SIG-M5 (cell line): Measurements from ENCODE around the gene SYNE3.

ENCODE experiments used
- DNase-seq: peaks from one replicate; lab custom pipeline; 2025; lab: John Stamatoyannopoulos, UW

The SYNE3 gene

GRCh38 chr14:95489214-95490137, 27.0 kb downstream of the SYNE3 start:
- no peak for DNase-seq

- DNase-seq = no peak
Observed at GRCh38 chr14:95488376-95489213, 27.9 kb downstream of the SYNE3 start.

- DNase-seq = no peak
Observed at GRCh38 chr14:95487669-95488084, 28.8 kb downstream of the SYNE3 start.

GRCh38 chr14:95486875-95487668, 29.4 kb downstream of the SYNE3 start:
- no peak for DNase-seq

- DNase-seq = no peak
Observed at GRCh38 chr14:95485222-95485819, 31.1 kb downstream of the SYNE3 start.

- no peak for DNase-seq
Observed at GRCh38 chr14:95484296-95484695, 32.2 kb downstream of the SYNE3 start.

- DNase-seq = no peak
Observed at GRCh38 chr14:95483309-95484165, 32.9 kb downstream of the SYNE3 start.

- DNase-seq = no peak
Observed at GRCh38 chr14:95482627-95483308, 33.7 kb downstream of the SYNE3 start.

GRCh38 chr14:95481391-95482022, 34.9 kb downstream of the SYNE3 start:
- no peak for DNase-seq

GRCh38 chr14:95480887-95481226, 35.6 kb downstream of the SYNE3 start:
- DNase-seq = no peak

- no peak for DNase-seq
Observed at GRCh38 chr14:95480109-95480886, 36.2 kb downstream of the SYNE3 start.

GRCh38 chr14:95479494-95479893, 37.0 kb downstream of the SYNE3 start:
- DNase-seq = no peak

GRCh38 chr14:95478818-95479217, 37.6 kb downstream of the SYNE3 start:
- no peak for DNase-seq

- DNase-seq = no peak
Observed at GRCh38 chr14:95478309-95478708, 38.1 kb downstream of the SYNE3 start.

GRCh38 chr14:95477411-95478269, 38.8 kb downstream of the SYNE3 start:
- no peak for DNase-seq

GRCh38 chr14:95476747-95477146, 39.7 kb downstream of the SYNE3 start:
- DNase-seq = no peak

GRCh38 chr14:95475540-95476240, 40.8 kb downstream of the SYNE3 start:
- DNase-seq = no peak
